Activated T-cell treated with anti-CD3 and anti-CD28 coated beads, Interleukin-2, amount 50 U/mL, for 4 hours (primary cell): ENCODE data around the gene SUDS3. TPM values are rescaled to one million over a fixed set of nuclear protein-coding genes. Genes with fewer than 3 reads are reported as not detected.

Experiments
- ATAC-seq, 2 donors: fragments of 200-7000 bp; cut with Tn5 transposase; one replicate each; pipeline ENCODE4 v1.10.0; 2021
- DNase-seq: peaks from one replicate; pipeline ENCODE4 v3.0.0-alpha.2; 2020
- H3K27me3 Mint-ChIP-seq: one replicate; pipeline ENCODE4 v1.8.0; 2021; ENCODE audit warnings: low read depth, mixed read lengths
- H3K36me3 Mint-ChIP-seq: one replicate; pipeline ENCODE4 v1.8.0; 2022; ENCODE audit warnings: mixed read lengths; ENCODE audit not compliant: insufficient read depth
- H3K4me1 Mint-ChIP-seq: one replicate; pipeline ENCODE4 v1.8.0; 2021; ENCODE audit warnings: low read depth, mixed read lengths
- H3K4me3 Mint-ChIP-seq: one replicate; pipeline ENCODE4 v1.8.0; 2021; ENCODE audit warnings: mild to moderate bottlenecking, moderate library complexity, mixed read lengths
- H3K9me3 Mint-ChIP-seq: one replicate; pipeline ENCODE4 v1.8.0; 2021; ENCODE audit warnings: mixed read lengths
- total RNA-seq, 3 donors: library from RNA; stranded (reverse); gene quantifications; one replicate each; pipeline ENCODE4 v1.2.1, GENCODE V29; 2021

Gene SUDS3
- total RNA-seq, 3 donors from 2014 or later = 20.5 to 22.8 (median 21.0) TPM

DNA sequence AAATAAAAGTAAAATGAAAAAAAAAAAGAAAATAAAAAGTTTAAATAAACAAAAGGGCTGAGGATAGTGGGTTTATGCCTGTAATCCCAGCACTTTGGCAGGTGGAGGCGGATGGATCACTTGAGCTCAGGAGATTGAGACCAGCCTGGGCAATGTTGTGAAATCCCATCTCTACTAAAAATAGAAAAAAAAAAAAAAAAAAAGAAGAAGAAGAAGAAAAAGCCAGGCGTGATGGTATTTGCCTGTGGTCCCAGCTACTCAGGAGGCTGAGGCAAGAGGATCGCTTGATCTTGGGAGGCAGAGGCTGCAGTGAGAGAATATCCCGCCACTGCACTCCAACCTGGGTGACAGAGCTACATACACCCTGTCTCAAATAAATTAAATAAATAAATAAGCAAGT is 7.5 kb upstream of the SUDS3 start:
- H3K27me3 Mint-ChIP-seq = no peaks in the 10 kb centered on the region

DNA sequence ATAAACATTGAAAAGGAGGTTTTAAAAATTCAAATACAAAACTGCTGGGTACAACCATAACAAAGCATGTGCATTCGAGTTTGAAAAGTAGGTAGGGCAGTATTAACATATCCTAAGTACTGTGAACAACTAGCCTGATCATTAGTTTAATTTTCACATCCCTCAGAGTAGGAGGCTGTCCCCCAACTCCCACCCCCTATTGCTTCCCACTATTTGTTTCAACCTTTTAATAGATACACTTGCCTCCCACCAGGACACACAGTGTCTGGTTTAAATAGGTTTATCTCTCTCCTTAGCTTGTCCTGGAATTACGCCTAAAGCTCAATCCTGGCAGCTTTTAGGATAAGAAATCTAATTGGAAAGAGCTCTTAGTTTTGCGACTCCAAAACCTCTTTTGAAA is 5.8 kb upstream of the SUDS3 start:
- H3K36me3 Mint-ChIP-seq = no peaks in the 10 kb centered on the region
- peaks cover 34% of the 10 kb centered on the region for H3K4me1 Mint-ChIP-seq
- DNase-seq = no peak
- H3K4me3 Mint-ChIP-seq = peak overlapping the region; percentile 93
- H3K27me3 Mint-ChIP-seq = no peaks in the 10 kb centered on the region
- H3K9me3 Mint-ChIP-seq = no peaks in the 10 kb centered on the region
- ATAC-seq = no peak

More for the DNA sequence above, 7.5 kb upstream of the SUDS3 start:
- DNase-seq (no peak), ATAC-seq (no peak)
- Mint-ChIP-seq H3K4me1 (peaks cover 23% of the 10 kb centered on the region), H3K9me3 (no peaks in the 10 kb centered on the region), H3K4me3 (no peak overlapping the region), H3K36me3 (no peaks in the 10 kb centered on the region)

DNA sequence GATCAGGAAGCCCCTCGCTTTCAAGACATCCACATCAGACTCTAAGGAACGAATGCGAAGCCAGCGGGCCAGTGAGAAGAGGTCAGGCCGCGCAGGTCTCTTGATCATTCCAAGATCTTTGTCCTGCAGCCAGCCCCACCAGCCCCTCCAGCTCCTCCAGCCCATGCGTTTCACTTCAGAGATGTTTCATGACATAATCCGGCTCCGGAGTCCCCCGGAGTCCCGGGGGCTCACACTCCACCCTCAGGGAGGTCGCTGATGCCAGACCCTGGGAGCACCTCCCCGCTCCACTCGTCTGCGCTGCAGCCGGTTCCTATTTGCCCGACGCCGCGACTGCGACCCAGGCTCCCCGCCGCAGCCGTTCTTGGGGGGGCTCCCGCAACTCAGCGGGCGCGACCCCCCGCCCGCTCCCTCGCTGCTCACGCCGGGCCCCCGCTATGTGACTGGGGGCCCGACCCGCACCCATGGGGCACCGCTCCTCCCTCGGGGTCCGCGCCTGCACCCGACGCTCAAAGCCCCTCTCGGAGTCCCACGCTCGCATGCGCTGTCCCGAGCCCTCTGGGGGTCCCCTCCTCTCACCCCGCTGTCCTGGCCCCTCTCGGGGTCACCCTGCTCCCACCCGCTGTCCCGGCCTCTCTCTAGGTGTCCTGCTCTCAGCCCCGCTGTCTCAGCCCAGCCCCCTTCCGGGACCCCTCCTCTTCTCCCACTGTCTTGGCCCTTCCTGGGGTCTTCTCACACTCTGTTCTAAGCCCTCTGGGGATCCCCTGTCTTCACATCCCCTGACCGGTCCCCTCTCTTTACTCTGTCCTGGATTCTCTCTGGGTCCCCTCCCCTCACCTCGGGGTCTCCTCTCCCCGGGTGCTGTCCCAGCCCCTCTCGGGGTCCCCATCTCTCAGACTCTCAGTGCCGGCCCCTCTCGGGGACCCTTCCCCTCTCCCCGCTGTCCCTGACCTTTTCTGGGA is 4.8 kb upstream of the SUDS3 start:
- Mint-ChIP-seq H3K36me3 (no peaks in the 10 kb centered on the region), H3K9me3 (no peaks in the 10 kb centered on the region), H3K4me3 (peak overlapping the region; percentile 93), H3K4me1 (peaks cover 40% of the 10 kb centered on the region), H3K27me3 (no peaks in the 10 kb centered on the region)
- DNase-seq (peak; percentile 9), ATAC-seq (no peak)

DNA sequence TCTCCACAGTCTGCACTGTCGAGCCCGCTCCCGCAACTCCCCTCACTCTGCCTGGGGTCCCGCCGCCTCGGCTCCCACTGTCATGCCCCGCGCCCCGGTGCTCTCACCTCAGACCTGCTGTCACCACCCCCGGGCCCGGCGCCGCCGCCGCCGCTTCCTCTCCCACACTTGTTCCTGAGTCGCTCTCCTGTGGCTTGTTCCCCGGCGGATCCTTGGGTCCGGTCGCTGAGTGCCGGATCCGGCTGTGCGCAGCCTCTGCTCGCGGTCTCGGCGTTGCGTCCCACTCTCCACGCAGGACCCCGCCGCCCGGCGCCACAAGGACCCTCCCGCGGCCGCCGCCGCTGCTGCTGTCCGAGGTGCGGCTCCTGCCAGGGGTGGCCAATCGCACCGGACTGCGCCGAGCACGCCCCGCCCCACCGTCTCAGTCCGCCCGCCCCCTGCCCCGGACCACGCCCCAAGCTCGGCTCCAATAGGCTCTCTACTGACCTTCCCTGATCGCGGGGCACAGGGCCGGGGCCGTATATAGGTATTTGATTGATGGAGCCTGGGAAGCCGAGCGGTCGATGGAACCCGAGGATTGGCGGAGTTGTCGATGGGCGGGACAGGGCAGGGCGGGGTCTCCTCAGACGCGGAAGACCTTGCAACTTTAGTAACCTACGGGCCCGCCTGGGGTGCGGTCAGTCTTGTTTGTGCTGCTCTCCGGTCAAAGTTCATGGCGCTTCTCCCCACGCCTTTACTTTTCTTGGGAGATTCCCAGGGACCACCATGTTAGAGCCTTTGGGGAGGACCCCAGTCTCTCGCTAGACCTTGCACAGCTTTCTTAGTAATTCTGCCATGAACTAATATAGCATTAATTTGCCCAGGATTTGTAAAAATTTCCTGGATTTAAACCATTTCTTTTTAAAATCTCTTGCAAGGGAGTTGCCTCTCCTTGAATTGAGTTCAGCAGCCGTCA is 3.5 kb upstream of the SUDS3 start, which contains the start of gene TAOK3:
Gene TAOK3 (minus strand): TSS at position 367 of the 955 bp plus-strand sequence. CDS start 117,340 bp downstream, outside the sequence.
- H3K27me3 Mint-ChIP-seq = no peaks in the 10 kb centered on the region
- DNase-seq (peak; percentile 96), ATAC-seq (peak; percentile 88 to 91)
- peaks cover 46% of the 10 kb centered on the region for H3K4me1 Mint-ChIP-seq
- H3K9me3 Mint-ChIP-seq = no peaks in the 10 kb centered on the region
- peak within 1 kb of the TSS; percentile 93 for H3K4me3 Mint-ChIP-seq
- no peaks in the 10 kb centered on the region for H3K36me3 Mint-ChIP-seq

GRCh38 chr12:118373616-118374015 is 2.7 kb upstream of the SUDS3 start:
- Mint-ChIP-seq H3K9me3 (no peaks in the 10 kb centered on the region), H3K4me3 (peak overlapping the region; percentile 93), H3K27me3 (no peaks in the 10 kb centered on the region), H3K36me3 (no peaks in the 10 kb centered on the region), H3K4me1 (peaks cover 51% of the 10 kb centered on the region)
- ATAC-seq (no peak), DNase-seq (no peak)

- H3K4me3 Mint-ChIP-seq = peak overlapping the region; percentile 93
- H3K36me3 Mint-ChIP-seq = no peaks in the 10 kb centered on the region
- ATAC-seq (no peak), DNase-seq (no peak)
- no peaks in the 10 kb centered on the region for H3K9me3 Mint-ChIP-seq
- peaks cover 50% of the 10 kb centered on the region for H3K4me1 Mint-ChIP-seq
- no peaks in the 10 kb centered on the region for H3K27me3 Mint-ChIP-seq
Measured at GRCh38 chr12:118374126-118374725, 2.1 kb upstream of the SUDS3 start.

GRCh38 chr12:118374909-118375308 is 1.4 kb upstream of the SUDS3 start:
- ATAC-seq (no peak), DNase-seq (no peak)
- H3K4me3 Mint-ChIP-seq = peak overlapping the region; percentile 40
- peaks cover 49% of the 10 kb centered on the region for H3K4me1 Mint-ChIP-seq
- H3K36me3 Mint-ChIP-seq = peaks cover under 1% of the 10 kb centered on the region
- H3K27me3 Mint-ChIP-seq = no peaks in the 10 kb centered on the region
- no peaks in the 10 kb centered on the region for H3K9me3 Mint-ChIP-seq

- no peak for DNase-seq
- Mint-ChIP-seq H3K36me3 (peaks cover 3% of the 10 kb centered on the region), H3K9me3 (no peaks in the 10 kb centered on the region), H3K27me3 (no peaks in the 10 kb centered on the region), H3K4me1 (peaks cover 46% of the 10 kb centered on the region), H3K4me3 (peak overlapping the region; percentile 96)
- ATAC-seq = no peak
Measured at GRCh38 chr12:118375348-118375747, 1.0 kb upstream of the SUDS3 start.

DNA sequence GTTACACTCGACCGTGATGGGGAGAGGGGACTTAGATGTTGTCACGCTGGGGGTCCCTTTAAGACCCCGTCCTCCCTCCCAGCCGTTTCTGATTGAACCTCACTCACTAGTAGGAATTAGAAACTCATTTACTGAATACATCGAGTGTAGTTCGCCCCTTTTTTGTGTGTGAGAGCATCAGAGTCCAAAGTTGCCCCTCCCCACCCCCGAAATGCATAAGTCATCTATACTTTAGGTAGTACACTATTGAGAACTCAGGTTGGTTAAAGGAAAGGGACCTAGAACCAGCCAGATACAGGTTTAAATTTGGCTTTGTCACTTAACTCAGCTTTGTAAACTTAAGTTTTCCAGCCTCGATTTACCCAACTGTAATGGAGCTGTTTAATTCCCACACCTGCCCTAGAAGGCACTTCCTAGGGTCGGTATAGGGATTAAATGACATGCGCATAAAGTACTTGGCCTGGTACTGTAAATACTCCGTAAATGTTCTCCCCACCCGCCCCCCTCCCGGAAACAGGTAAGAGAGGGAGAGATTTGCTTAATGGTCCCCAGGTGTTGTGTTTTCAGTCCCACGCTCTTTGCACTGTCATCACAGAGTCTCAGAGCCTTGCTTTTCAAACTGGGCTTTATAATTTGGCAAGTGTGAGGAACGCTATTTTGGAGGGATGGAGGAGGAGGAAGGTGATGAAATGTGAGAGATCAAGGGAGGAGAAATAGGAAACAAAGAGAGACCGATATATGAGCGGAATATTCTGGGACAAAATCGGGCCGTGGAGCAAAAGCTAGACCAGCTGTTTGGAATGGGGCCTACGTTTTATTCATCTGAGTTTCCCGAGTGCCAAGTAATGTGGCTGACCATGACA is 897 bp downstream of the SUDS3 start:
- ATAC-seq (no peak), DNase-seq (no peak)
- no peaks in the 10 kb centered on the region for H3K27me3 Mint-ChIP-seq
- H3K36me3 Mint-ChIP-seq = peaks cover 5% of the 10 kb centered on the region
- H3K4me3 Mint-ChIP-seq = peak overlapping the region; percentile 96
- peaks cover 35% of the 10 kb centered on the region for H3K4me1 Mint-ChIP-seq
- no peaks in the 10 kb centered on the region for H3K9me3 Mint-ChIP-seq

DNA sequence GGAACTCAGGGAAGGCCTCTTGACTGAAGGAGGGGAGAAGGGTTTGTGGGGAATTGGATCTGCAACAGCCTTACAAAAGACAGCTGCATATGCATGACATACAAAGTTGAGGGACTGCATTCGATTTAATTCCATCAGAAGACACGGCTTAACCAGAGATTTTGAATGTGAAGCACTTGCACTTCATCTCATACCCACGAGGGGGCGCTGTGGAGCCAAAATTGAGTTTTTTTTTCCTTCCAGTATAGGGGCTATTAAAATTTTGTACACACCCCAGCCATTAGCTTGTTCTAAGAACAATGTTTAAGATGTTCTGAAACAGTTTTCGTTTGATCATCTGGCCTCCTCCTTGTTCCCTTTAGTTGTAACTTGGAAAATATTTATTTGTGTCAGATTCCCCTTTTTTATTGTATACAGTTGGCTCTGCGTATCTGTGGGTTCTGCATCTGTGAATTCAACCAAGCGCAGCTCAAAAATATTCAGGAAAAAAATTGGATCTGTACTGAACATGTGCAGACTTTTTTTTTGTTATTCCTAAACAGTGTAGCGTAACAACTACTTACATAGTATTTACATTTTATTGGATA is 1.6 kb downstream of the SUDS3 start:
- peaks cover 35% of the 10 kb centered on the region for H3K4me1 Mint-ChIP-seq
- ATAC-seq = no peak

DNA sequence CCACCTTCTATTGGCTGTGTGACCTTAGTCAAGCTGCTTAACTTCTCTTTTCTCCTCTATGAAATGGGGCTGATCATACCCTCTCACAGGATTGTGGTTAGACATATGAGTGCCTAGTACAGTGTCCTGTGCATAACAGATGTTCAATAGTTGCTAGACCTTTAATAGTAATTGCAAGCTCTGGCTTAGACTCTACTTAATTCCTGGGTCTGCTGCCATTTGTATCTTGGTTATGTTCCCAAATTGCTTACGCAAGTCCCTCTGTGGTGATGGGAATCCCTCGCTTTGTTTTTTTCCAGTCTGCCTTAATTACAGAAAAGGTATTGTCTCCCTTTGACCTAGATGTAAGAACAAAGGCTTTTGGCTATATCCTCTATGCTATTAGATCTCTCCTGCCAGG is 15.1 kb downstream of the SUDS3 start:
- Mint-ChIP-seq H3K27me3 (no peaks in the 10 kb centered on the region), H3K4me3 (no peak overlapping the region), H3K4me1 (no peaks in the 10 kb centered on the region), H3K36me3 (peaks cover 44% of the 10 kb centered on the region), H3K9me3 (no peaks in the 10 kb centered on the region)
- DNase-seq = no peak
- no peak for ATAC-seq

More for the DNA sequence above, 1.6 kb downstream of the SUDS3 start:
- Mint-ChIP-seq H3K27me3 (no peaks in the 10 kb centered on the region), H3K36me3 (peaks cover 5% of the 10 kb centered on the region), H3K4me3 (peak overlapping the region; percentile 96), H3K9me3 (no peaks in the 10 kb centered on the region)
- peak; percentile 76 for DNase-seq

- peaks cover 44% of the 10 kb centered on the region for H3K36me3 Mint-ChIP-seq
Measured at GRCh38 chr12:118391836-118392235, 15.5 kb downstream of the SUDS3 start.

More at GRCh38 chr12:118391836-118392235, 15.5 kb downstream of the SUDS3 start:
- Mint-ChIP-seq H3K27me3 (no peaks in the 10 kb centered on the region), H3K4me3 (no peak overlapping the region), H3K4me1 (no peaks in the 10 kb centered on the region), H3K9me3 (no peaks in the 10 kb centered on the region)
- ATAC-seq = no peak
- DNase-seq = no peak
